Medulla oblongata (tissue), 1 donor: ENCODE measurements around the gene CEP85L.

Source experiments
- DNase-seq: peaks from one replicate; pipeline ENCODE4 v3.0.0-alpha.2; 2015; ENCODE audit errors: extremely low spot score

Gene CEP85L

GRCh38 chr6:118651282-118652050 lies at the start of gene CEP85L:
TSS of gene CEP85L (minus strand) at chr6:118651591. CDS start at chr6:118651269, 322 bp downstream.
- DNase-seq, result peak; percentile 96

- no peak for DNase-seq
Measured at GRCh38 chr6:118700531-118700930, 49.1 kb upstream of the CEP85L start.

GRCh38 chr6:118697554-118697953 lies 46.2 kb upstream of the CEP85L start:
- no peak for DNase-seq

- no peak for DNase-seq
Measured at GRCh38 chr6:118696271-118696670, 44.9 kb upstream of the CEP85L start.

GRCh38 chr6:118693562-118693961 lies 42.2 kb upstream of the CEP85L start:
- DNase-seq, result no peak

- no peak for DNase-seq
Measured at GRCh38 chr6:118685823-118686449, 34.5 kb upstream of the CEP85L start.

GRCh38 chr6:118683881-118684872 lies 32.8 kb upstream of the CEP85L start:
- no peak for DNase-seq

GRCh38 chr6:118680452-118681095 lies 29.2 kb upstream of the CEP85L start:
- peak; percentile 82 for DNase-seq

- no peak for DNase-seq
Measured at GRCh38 chr6:118679327-118679901, 28.0 kb upstream of the CEP85L start.

GRCh38 chr6:118678866-118679265 lies 27.5 kb upstream of the CEP85L start:
- no peak for DNase-seq

- DNase-seq, result no peak
Measured at GRCh38 chr6:118677193-118677592, 25.8 kb upstream of the CEP85L start.

- DNase-seq, result no peak
Measured at GRCh38 chr6:118675225-118675624, 23.8 kb upstream of the CEP85L start.

- no peak for DNase-seq
Measured at GRCh38 chr6:118674772-118675171, 23.4 kb upstream of the CEP85L start.

- no peak for DNase-seq
Measured at GRCh38 chr6:118672678-118673077, 21.3 kb upstream of the CEP85L start.

- DNase-seq, result no peak
Measured at GRCh38 chr6:118669561-118669960, 18.2 kb upstream of the CEP85L start.

- DNase-seq, result no peak
Measured at GRCh38 chr6:118668761-118669385, 17.5 kb upstream of the CEP85L start.

GRCh38 chr6:118667988-118668387 lies 16.6 kb upstream of the CEP85L start:
- DNase-seq, result no peak

GRCh38 chr6:118665011-118665410 lies 13.6 kb upstream of the CEP85L start:
- no peak for DNase-seq

GRCh38 chr6:118663993-118664985 lies 12.9 kb upstream of the CEP85L start:
- no peak for DNase-seq

GRCh38 chr6:118661831-118662230 lies 10.4 kb upstream of the CEP85L start:
- no peak for DNase-seq
